ENCODE measurements around the gene RUNX2. TPM values are rescaled to one million over a fixed set of nuclear protein-coding genes. Genes with fewer than 3 reads are reported as not detected.

The RUNX2 gene
- total and polyA plus RNA-seq, 2 of the 8 experiments (the other 6 are each of a cell fraction or from before 2014, with no cell fraction given): 0.26 to 1.2 TPM

DNA sequence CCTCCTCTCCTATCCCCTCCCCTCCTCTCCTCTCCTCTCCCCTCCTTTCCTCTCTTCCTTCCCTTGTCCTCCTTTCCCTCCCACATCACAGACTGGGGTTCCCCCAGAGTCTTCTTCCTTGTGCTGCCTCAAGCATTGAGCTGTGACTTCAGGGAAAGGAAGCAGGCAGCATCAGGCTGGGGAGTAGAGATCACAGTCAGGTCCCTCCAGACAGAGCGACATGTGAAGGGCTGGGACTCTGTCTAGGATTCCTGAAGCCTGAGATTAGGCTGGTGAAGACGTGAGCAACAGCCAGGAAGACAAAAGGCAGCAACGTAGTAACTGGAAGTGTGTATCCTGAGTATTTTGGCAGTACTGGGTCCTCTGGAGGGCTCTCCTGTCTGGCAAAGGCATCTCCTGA lies 315.0 kb downstream of the RUNX2 start:
- no peak for TF ChIP-seq RXRA (IDR thresholded peaks at IDR 0.05; ENCODE audit: insufficient read depth, low read depth, low read length)
- Histone ChIP-seq H4K91ac (replicated peaks; ENCODE audit: insufficient read length, low read length) (no peak overlapping the region), H3K4me3 (ENCODE audit: extremely low read depth in 1 of 4, insufficient read depth in 2 of 4, low read depth in 3 of 4, low read length in 4 of 4) (no peak overlapping the region), H3K4me2 (ENCODE audit: insufficient read depth in 1 of 2, low read depth in 2 of 2, low read length in 2 of 2) (no peak overlapping the region), H3K23ac (ENCODE audit: insufficient read length) (no peak overlapping the region), H2BK20ac (ENCODE audit: low read length) (no peak overlapping the region), H3K4me1 (replicated peaks in 1 of 4; ENCODE audit: control insufficient read depth in 3 of 4, insufficient read depth in 4 of 4, low read length in 3 of 4) (peaks cover 0 to 4% (median 1%) of the 10 kb centered on the region in 4 experiments; a peak in 3 of 7 replicates), H2AFZ (ENCODE audit: low read length) (no peak overlapping the region), H4K20me1 (replicated peaks in 1 of 2; ENCODE audit: control insufficient read depth in 1 of 2, insufficient read depth in 2 of 2, low read length in 2 of 2) (no peaks in the 10 kb centered on the region), H2AK5ac (ENCODE audit: low read depth, low read length) (no peak overlapping the region), H3K79me2 (ENCODE audit: control insufficient read depth in 1 of 2, insufficient read depth in 2 of 2, low read length in 2 of 2) (no peaks in the 10 kb centered on the region), H2BK12ac (ENCODE audit: low read depth, low read length) (no peak overlapping the region), H4K5ac (ENCODE audit: insufficient read length, low read depth, low read length) (no peak overlapping the region), H3K14ac (ENCODE audit: insufficient read length) (no peak overlapping the region), H3K23me2 (ENCODE audit: low read depth, low read length) (no peaks in the 10 kb centered on the region; the same call in 1 of the 2 replicates), H3K27me3 (replicated peaks in 1 of 4; ENCODE audit: control insufficient read depth in 3 of 4, extremely low read depth in 1 of 4, insufficient read depth in 3 of 4, low read length in 3 of 4) (peaks cover 0 to 3% (median 1%) of the 10 kb centered on the region in 4 experiments; a peak in 4 of 7 replicates), H3K9me3 (ENCODE audit: insufficient read depth in 2 of 2, low read depth in 1 of 2, low read length in 1 of 2) (no peaks in the 10 kb centered on the region; a peak in 1 of 4 replicates), H2BK5ac (ENCODE audit: low read depth, low read length) (no peak overlapping the region), H4K8ac (ENCODE audit: extremely low read depth, insufficient read depth, low read length) (no peak overlapping the region), H2BK120ac (replicated peaks; ENCODE audit: low read depth, low read length) (no peak overlapping the region), H3K36me3 (ENCODE audit: control insufficient read depth in 2 of 4, insufficient read depth in 4 of 4, low read length in 3 of 4) (no peaks in the 10 kb centered on the region), H3K9ac (replicated peaks in 1 of 4; ENCODE audit: extremely low read depth in 1 of 4, low read depth in 3 of 4, low read length in 3 of 4) (no peak overlapping the region), H3K56ac (replicated peaks; ENCODE audit: insufficient read length, low read depth, low read length) (no peak overlapping the region), H2BK15ac (ENCODE audit: low read length) (no peak overlapping the region), H3K18ac (ENCODE audit: extremely low read depth, low read length) (no peak overlapping the region), H3K27ac (ENCODE audit: low read depth, low read length) (no peak overlapping the region), H3K4ac (replicated peaks; ENCODE audit: insufficient read length, low read depth, low read length) (no peak overlapping the region), H3K79me1 (ENCODE audit: low read depth, low read length) (no peaks in the 10 kb centered on the region)
- DNase-seq (ENCODE audit: low read depth in 1 of 2, low spot score in 2 of 2) (no peak), FAIRE-seq (no peak)
- ChIA-PET CTCF (ENCODE audit: partially characterized antibody) (interaction anchor here (0.6 to 1.1 kb wide), 3 partner anchors 22 to 1168 kb away, joined by 3 read pairs; no protein-coding TSS in a partner anchor), POLR2A (ENCODE audit: partially characterized antibody) (no interaction called here)
- whole genome bisulfite sequencing, 2 experiments (ENCODE audit: extremely low coverage in 1 of 2, insufficient coverage in 1 of 2, insufficient read length in 1 of 2, insufficient replicate concordance in 2 of 2, low coverage in 1 of 2, low lambda C conversion rate in 2 of 2, missing lambda C conversion rate in 1 of 2): 78% methylated on average over 3 of the region's 3 CpGs; no CpG with 5 or more reads in 1 of the 2 experiments

All from H1 (cell line).